ENCODE results near the gene ACSL1.
A peak's percentile ranks its signal among the peaks of the same experiment; 100 is the strongest.
"Not testable (repeated sequence)": the region's sequence is repeated elsewhere in the genome, so short reads cannot be mapped to it uniquely, and the experiment has no call there.

The ACSL1 gene

GRCh38 chr4:184752496-184753275, 73.1 kb downstream of the ACSL1 start:
- H3K27me3 Mint-ChIP-seq: no peaks in the 10 kb centered on the region
- peaks cover 47% of the 10 kb centered on the region for H3K36me3 Mint-ChIP-seq (ENCODE audit: low read depth)
- DNase-seq: no peak
- H3K9me3 Mint-ChIP-seq: no peaks in the 10 kb centered on the region
- H3K4me1 Mint-ChIP-seq (ENCODE audit: low read depth): no peaks in the 10 kb centered on the region
- no peak overlapping the region for H3K27ac Mint-ChIP-seq
- H3K4me3 Mint-ChIP-seq: no peak overlapping the region

GRCh38 chr4:184751585-184751956, 74.2 kb downstream of the ACSL1 start:
- Mint-ChIP-seq H3K4me3 (no peak overlapping the region), H3K36me3 (ENCODE audit: low read depth) (peaks cover 36% of the 10 kb centered on the region), H3K4me1 (ENCODE audit: low read depth) (peaks cover 4% of the 10 kb centered on the region), H3K9me3 (no peaks in the 10 kb centered on the region), H3K27me3 (no peaks in the 10 kb centered on the region), H3K27ac (no peak overlapping the region)
- no peak for DNase-seq

DNA sequence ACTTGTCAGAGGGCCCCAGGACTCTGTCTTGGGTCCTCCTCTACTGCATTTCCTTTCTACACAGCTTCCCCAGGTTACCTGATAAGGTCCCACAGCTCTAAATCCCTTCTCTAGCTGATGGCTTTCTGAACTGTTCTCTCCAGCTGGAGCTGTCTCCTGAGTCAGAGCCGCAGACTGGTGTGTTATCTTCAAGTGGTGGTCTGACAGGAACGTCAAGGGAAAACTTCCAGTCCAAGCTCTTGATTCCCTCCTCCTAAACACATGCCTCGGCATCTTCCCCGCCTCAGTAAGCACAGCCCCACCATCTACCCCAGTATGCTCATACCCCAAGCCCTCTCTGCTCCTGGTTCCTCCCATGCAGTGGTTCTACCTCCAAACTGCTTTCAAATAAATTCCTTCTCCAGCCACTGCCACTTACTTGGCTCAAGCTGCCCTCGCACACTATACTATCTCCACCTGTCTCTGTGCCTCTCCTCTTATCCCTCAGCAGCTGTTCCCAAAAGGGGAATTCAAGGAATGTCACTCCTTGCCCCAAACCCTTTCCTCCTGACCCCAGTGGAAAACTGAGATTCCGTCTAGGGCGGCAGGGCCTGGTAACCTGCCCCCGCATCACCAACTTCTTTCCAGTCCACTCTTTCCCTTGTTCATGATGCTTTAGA, 74.7 kb downstream of the ACSL1 start:
- no peaks in the 10 kb centered on the region for H3K27me3 Mint-ChIP-seq
- H3K9me3 Mint-ChIP-seq: no peaks in the 10 kb centered on the region
- H3K36me3 Mint-ChIP-seq (ENCODE audit: low read depth): peaks cover 31% of the 10 kb centered on the region
- H3K4me1 Mint-ChIP-seq (ENCODE audit: low read depth): peaks cover 9% of the 10 kb centered on the region
- H3K4me3 Mint-ChIP-seq: no peak overlapping the region
- no peak overlapping the region for H3K27ac Mint-ChIP-seq
- DNase-seq: no peak

GRCh38 chr4:184748251-184748652, 77.5 kb downstream of the ACSL1 start:
- Mint-ChIP-seq H3K4me1 (ENCODE audit: low read depth) (peaks cover 14% of the 10 kb centered on the region), H3K9me3 (no peaks in the 10 kb centered on the region), H3K27ac (no peak overlapping the region), H3K27me3 (no peaks in the 10 kb centered on the region), H3K36me3 (ENCODE audit: low read depth) (peaks cover 7% of the 10 kb centered on the region), H3K4me3 (no peak overlapping the region)
- no peak for DNase-seq

- Mint-ChIP-seq H3K27me3 (no peaks in the 10 kb centered on the region), H3K9me3 (no peaks in the 10 kb centered on the region), H3K27ac (no peak overlapping the region), H3K4me1 (ENCODE audit: low read depth) (peaks cover 14% of the 10 kb centered on the region), H3K36me3 (ENCODE audit: low read depth) (no peaks in the 10 kb centered on the region), H3K4me3 (no peak overlapping the region)
- no peak for DNase-seq
Observed at GRCh38 chr4:184747034-184747830, 78.5 kb downstream of the ACSL1 start.

- peak; percentile 66 for DNase-seq
- Mint-ChIP-seq H3K27ac (no peak overlapping the region), H3K9me3 (no peaks in the 10 kb centered on the region), H3K4me3 (no peak overlapping the region), H3K36me3 (ENCODE audit: low read depth) (no peaks in the 10 kb centered on the region), H3K4me1 (ENCODE audit: low read depth) (peaks cover 14% of the 10 kb centered on the region), H3K27me3 (no peaks in the 10 kb centered on the region)
Observed at GRCh38 chr4:184745831-184746795, 79.7 kb downstream of the ACSL1 start.

GRCh38 chr4:184744236-184744635, 81.5 kb downstream of the ACSL1 start:
- Mint-ChIP-seq H3K4me1 (ENCODE audit: low read depth) (peaks cover 25% of the 10 kb centered on the region), H3K36me3 (ENCODE audit: low read depth) (no peaks in the 10 kb centered on the region), H3K27ac (no peak overlapping the region), H3K9me3 (no peaks in the 10 kb centered on the region), H3K4me3 (no peak overlapping the region), H3K27me3 (no peaks in the 10 kb centered on the region)
- DNase-seq: no peak

DNA sequence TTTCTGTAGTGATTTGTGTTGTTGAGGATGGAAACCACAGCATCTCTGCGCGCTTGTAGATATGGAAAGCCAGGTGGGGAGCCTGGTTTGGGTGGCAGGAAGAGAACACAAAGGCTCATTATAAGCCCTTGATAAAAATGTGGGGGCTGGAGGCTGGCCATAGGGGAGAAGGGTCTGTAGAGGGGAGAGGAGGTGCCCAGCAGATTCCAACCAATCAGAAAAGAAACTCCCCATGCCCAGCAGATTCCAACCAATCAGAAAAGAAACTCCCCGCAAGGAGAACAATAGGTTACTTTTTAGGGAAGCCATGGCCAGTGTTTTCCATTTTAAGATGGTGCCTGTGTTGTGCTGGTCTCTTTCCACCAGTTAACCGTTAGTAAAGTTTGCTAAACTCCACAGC, 82.1 kb downstream of the ACSL1 start:
- no peak for DNase-seq
- Mint-ChIP-seq H3K9me3 (no peaks in the 10 kb centered on the region), H3K27ac (no peak overlapping the region), H3K27me3 (no peaks in the 10 kb centered on the region), H3K36me3 (ENCODE audit: low read depth) (no peaks in the 10 kb centered on the region), H3K4me1 (ENCODE audit: low read depth) (peaks cover 27% of the 10 kb centered on the region), H3K4me3 (no peak overlapping the region)

DNA sequence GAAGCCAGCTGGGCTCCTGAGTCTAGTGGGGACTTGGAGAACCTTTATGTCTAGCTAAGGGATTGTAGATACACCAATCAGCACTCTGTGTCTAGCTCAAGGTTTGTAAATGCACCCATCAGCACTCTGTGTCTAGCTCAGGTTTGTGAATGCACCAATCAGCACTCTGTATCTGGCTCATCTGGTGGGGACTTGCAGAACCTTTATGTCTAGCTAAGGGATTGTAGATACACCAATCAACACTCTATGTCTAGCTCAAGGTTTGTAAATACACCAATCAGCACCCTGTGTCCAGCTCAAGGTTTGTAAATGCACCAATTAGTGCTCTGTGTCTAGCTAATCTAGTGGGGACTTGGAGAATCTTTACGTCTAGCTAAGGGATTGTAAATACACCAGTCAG, 84.1 kb downstream of the ACSL1 start:
- H3K4me1 Mint-ChIP-seq (ENCODE audit: low read depth): peaks cover 24% of the 10 kb centered on the region
- not testable (repeated sequence) for H3K4me3 Mint-ChIP-seq; H3K27ac Mint-ChIP-seq; H3K36me3 Mint-ChIP-seq (ENCODE audit: low read depth); H3K27me3 Mint-ChIP-seq; DNase-seq; H3K9me3 Mint-ChIP-seq

GRCh38 chr4:184740980-184741391, 84.8 kb downstream of the ACSL1 start:
- peaks cover 18% of the 10 kb centered on the region for H3K4me1 Mint-ChIP-seq (ENCODE audit: low read depth)
- H3K9me3 Mint-ChIP-seq: no peaks in the 10 kb centered on the region
- no peak overlapping the region for H3K27ac Mint-ChIP-seq
- H3K4me3 Mint-ChIP-seq: no peak overlapping the region
- no peaks in the 10 kb centered on the region for H3K27me3 Mint-ChIP-seq
- H3K36me3 Mint-ChIP-seq (ENCODE audit: low read depth): no peaks in the 10 kb centered on the region
- DNase-seq: no peak

- not testable (repeated sequence) for H3K27me3 Mint-ChIP-seq; DNase-seq; H3K9me3 Mint-ChIP-seq; H3K4me3 Mint-ChIP-seq; H3K36me3 Mint-ChIP-seq (ENCODE audit: low read depth); H3K27ac Mint-ChIP-seq
- H3K4me1 Mint-ChIP-seq (ENCODE audit: low read depth): peaks cover 15% of the 10 kb centered on the region
Observed at GRCh38 chr4:184739575-184739974, 86.2 kb downstream of the ACSL1 start.

DNA sequence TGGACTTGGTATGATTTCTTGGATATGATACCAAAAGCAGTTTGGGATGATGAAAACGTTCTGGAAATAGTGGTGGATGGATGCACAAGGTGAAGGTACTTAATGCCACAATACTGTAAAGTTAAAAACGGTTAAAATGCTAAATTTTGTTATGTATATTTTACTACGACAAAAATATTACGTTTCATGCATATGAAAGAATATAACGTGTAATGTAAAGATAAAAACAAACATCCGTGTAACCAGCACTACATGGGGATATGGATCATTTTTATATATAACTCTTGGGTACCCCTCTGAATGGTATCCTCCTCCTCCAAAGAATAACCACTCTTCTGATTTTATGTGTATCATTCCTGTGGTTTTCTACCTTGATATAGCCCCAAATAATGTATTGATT, 91.0 kb downstream of the ACSL1 start:
- Mint-ChIP-seq H3K4me1 (ENCODE audit: low read depth) (peaks cover 31% of the 10 kb centered on the region), H3K9me3 (no peaks in the 10 kb centered on the region), H3K36me3 (ENCODE audit: low read depth) (peaks cover 34% of the 10 kb centered on the region), H3K27me3 (no peaks in the 10 kb centered on the region), H3K4me3 (peak overlapping the region; percentile 98), H3K27ac (peak overlapping the region; percentile 95)
- no peak for DNase-seq

DNA sequence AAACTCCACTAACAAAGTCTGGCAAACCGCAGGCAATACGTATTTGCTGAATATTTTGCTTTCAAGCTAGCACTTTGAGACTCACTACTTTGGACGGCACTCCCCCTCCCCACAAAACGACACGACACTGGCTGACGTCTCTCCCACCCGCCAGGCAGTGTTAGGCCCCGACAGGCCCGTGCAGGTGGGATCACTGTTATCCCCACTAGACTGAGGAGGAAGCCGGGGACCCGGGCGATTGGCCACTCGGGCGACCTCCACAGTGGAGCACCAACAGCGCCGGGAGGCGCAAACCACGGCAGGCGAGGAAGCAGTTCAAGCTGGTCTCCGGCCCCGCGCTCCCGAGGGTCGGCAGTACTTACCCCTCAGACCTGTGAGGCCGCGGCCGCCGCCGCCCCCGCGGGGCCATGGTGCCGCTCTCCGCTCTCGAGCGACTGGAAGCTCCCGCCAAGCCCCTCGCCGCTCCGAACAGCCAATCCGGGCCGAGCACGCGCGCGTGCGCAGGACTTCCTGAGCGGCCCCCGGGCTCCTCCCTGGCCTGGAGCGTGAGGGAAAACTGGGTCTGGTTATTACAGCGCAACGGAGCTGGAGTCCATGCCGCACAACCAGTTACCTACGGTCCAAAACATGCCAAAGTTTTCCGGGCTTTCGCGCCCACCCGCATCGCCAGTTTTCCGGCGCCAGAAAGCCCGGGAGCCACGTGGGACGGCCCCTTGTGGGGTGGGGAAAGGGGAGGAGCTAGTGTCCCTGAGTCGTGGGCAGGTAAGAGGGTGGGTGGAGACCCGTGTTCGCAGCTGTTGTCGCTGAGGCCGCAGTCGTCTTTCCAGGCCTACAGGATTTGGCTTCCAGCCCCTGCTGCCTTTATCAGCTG, 91.9 kb downstream of the ACSL1 start, which contains the start of gene CENPU:
Gene CENPU, minus strand, starts transcription at position 443 of the 871 bp plus-strand sequence. Its CDS starts 34 bp downstream, at position 409.
- no peaks in the 10 kb centered on the region for H3K27me3 Mint-ChIP-seq
- H3K9me3 Mint-ChIP-seq: no peaks in the 10 kb centered on the region
- peaks cover 43% of the 10 kb centered on the region for H3K36me3 Mint-ChIP-seq (ENCODE audit: low read depth)
- peak within 1 kb of the TSS; percentile 95 for H3K27ac Mint-ChIP-seq
- H3K4me3 Mint-ChIP-seq: peak within 1 kb of the TSS; percentile 98
- H3K4me1 Mint-ChIP-seq (ENCODE audit: low read depth): peaks cover 23% of the 10 kb centered on the region
- DNase-seq: peak; percentile 97
